HT1080 (cell line): ENCODE data around the gene MAML3. TPM values are rescaled to one million over a fixed set of nuclear protein-coding genes. Genes with fewer than 3 reads are reported as not detected.
A peak's percentile ranks its signal among the peaks of the same experiment; 100 is the strongest.

Experiments
- DNase-seq: peaks from one replicate; pipeline ENCODE4 v3.0.0-alpha.2; 2015; ENCODE audit warnings: low read depth
- total RNA-seq: library from RNA; depleted of rRNA; stranded (reverse); fragments of >200 nt; shearing (Covaris generic); gene quantifications from 2 replicates; pipeline ENCODE4 v1.2.3, GENCODE V29; 2014

MAML3 gene
- total RNA-seq, 1 experiment from 2014 or later = 11.4 TPM

- peak; percentile 54 for DNase-seq
These were observed 250.1 kb downstream of the MAML3 start for GRCh38 chr4:139903845-139904244.

- DNase-seq = no peak
These were observed 251.4 kb downstream of the MAML3 start for GRCh38 chr4:139902321-139903320.

- DNase-seq = no peak
These were observed 252.3 kb downstream of the MAML3 start for GRCh38 chr4:139901531-139902320.

- DNase-seq = peak; percentile 15
These were observed 253.0 kb downstream of the MAML3 start for GRCh38 chr4:139900964-139901376.

GRCh38 chr4:139899346-139899745, 254.6 kb downstream of the MAML3 start:
- DNase-seq = no peak

GRCh38 chr4:139898293-139898692, 255.7 kb downstream of the MAML3 start:
- DNase-seq = no peak

GRCh38 chr4:139896091-139896604, 257.8 kb downstream of the MAML3 start:
- no peak for DNase-seq

GRCh38 chr4:139893801-139894200, 260.2 kb downstream of the MAML3 start:
- no peak for DNase-seq

- peak; percentile 15 for DNase-seq
These were observed 260.8 kb downstream of the MAML3 start for GRCh38 chr4:139892973-139893736.

- DNase-seq = peak; percentile 87
These were observed 263.2 kb downstream of the MAML3 start for GRCh38 chr4:139890816-139891215.

GRCh38 chr4:139889901-139890300, 264.1 kb downstream of the MAML3 start:
- DNase-seq = no peak

- no peak for DNase-seq
These were observed 264.7 kb downstream of the MAML3 start for GRCh38 chr4:139889264-139889663.

GRCh38 chr4:139887962-139888735, 265.8 kb downstream of the MAML3 start:
- peak; percentile 18 for DNase-seq

GRCh38 chr4:139887376-139887802, 266.6 kb downstream of the MAML3 start:
- DNase-seq = peak; percentile 32

GRCh38 chr4:139886798-139887197, 267.2 kb downstream of the MAML3 start:
- no peak for DNase-seq

- no peak for DNase-seq
These were observed 269.5 kb downstream of the MAML3 start for GRCh38 chr4:139884438-139884837.

- DNase-seq = no peak
These were observed 273.1 kb downstream of the MAML3 start for GRCh38 chr4:139880841-139881240.

GRCh38 chr4:139878050-139878449, 275.9 kb downstream of the MAML3 start:
- DNase-seq = no peak

GRCh38 chr4:139876337-139876941, 277.5 kb downstream of the MAML3 start:
- DNase-seq = no peak

GRCh38 chr4:139875411-139875825, 278.6 kb downstream of the MAML3 start:
- DNase-seq = no peak
